LoVo (cell line): ENCODE data around the gene HECA.
"Not testable (repeated sequence)": the region's sequence is repeated elsewhere in the genome, so short reads cannot be mapped to it uniquely, and the experiment has no call there.

ENCODE experiments used
- DNase-seq: peaks from one replicate; pipeline ENCODE4 v3.0.0-alpha.2; 2016; ENCODE audit warnings: low spot score

HECA gene

GRCh38 chr6:139205843-139206242, 71.0 kb downstream of the HECA start:
- DNase-seq: no peak

- DNase-seq: not testable (repeated sequence)
These were observed 75.9 kb downstream of the HECA start for GRCh38 chr6:139210766-139211165.

- not testable (repeated sequence) for DNase-seq
These were observed 77.6 kb downstream of the HECA start for GRCh38 chr6:139212460-139212859.

- DNase-seq: peak; percentile 30
These were observed 84.4 kb downstream of the HECA start for GRCh38 chr6:139219271-139219729.

GRCh38 chr6:139219746-139220145, 84.9 kb downstream of the HECA start:
- no peak for DNase-seq

GRCh38 chr6:139228387-139228786, 93.5 kb downstream of the HECA start:
- DNase-seq: not testable (repeated sequence)
